Stimulated activated CD8-positive, alpha-beta memory T cell treated with anti-CD3 and anti-CD28 coated beads, Interleukin-2, amount 100 ng/mL, for 1 hour (primary cell): ENCODE results near the gene MZT2B.
"Not testable (repeated sequence)": the region's sequence is repeated elsewhere in the genome, so short reads cannot be mapped to it uniquely, and the experiment has no call there.

ENCODE experiments used
- DNase-seq, 2 donors: peaks; one replicate each; pipeline ENCODE4 v3.0.0-alpha.2; 2020; ENCODE audit warnings: low read depth in 2 of 2

Gene MZT2B

GRCh38 chr2:130152816-130153595, 29.1 kb upstream of the MZT2B start:
- DNase-seq = no peak

- not testable (repeated sequence) for DNase-seq
Measured at GRCh38 chr2:130153721-130154422, 28.2 kb upstream of the MZT2B start.

GRCh38 chr2:130154423-130154770, 27.7 kb upstream of the MZT2B start:
- not testable (repeated sequence) for DNase-seq

- DNase-seq = no peak
Measured at GRCh38 chr2:130154773-130155765, 27.0 kb upstream of the MZT2B start.

GRCh38 chr2:130155956-130156623, 26.0 kb upstream of the MZT2B start:
- not testable (repeated sequence) for DNase-seq

GRCh38 chr2:130156624-130157004, 25.4 kb upstream of the MZT2B start:
- no peak for DNase-seq

- DNase-seq = not testable (repeated sequence)
Measured at GRCh38 chr2:130157354-130157753, 24.7 kb upstream of the MZT2B start.

- not testable (repeated sequence) for DNase-seq
Measured at GRCh38 chr2:130157825-130158514, 24.1 kb upstream of the MZT2B start.

- DNase-seq = no peak
Measured at GRCh38 chr2:130158631-130159030, 23.4 kb upstream of the MZT2B start.

GRCh38 chr2:130159376-130159775, 22.7 kb upstream of the MZT2B start:
- DNase-seq = not testable (repeated sequence)

- DNase-seq = no peak
Measured at GRCh38 chr2:130160131-130160530, 21.9 kb upstream of the MZT2B start.

GRCh38 chr2:130160838-130161705, 21.0 kb upstream of the MZT2B start:
- DNase-seq = not testable (repeated sequence)

GRCh38 chr2:130162486-130162885, 19.6 kb upstream of the MZT2B start:
- DNase-seq = not testable (repeated sequence)

- no peak for DNase-seq
Measured at GRCh38 chr2:130162968-130163367, 19.1 kb upstream of the MZT2B start.

- DNase-seq = no peak
Measured at GRCh38 chr2:130165293-130166016, 16.6 kb upstream of the MZT2B start.

- DNase-seq = not testable (repeated sequence)
Measured at GRCh38 chr2:130166611-130167010, 15.5 kb upstream of the MZT2B start.

GRCh38 chr2:130169163-130169562, 12.9 kb upstream of the MZT2B start:
- DNase-seq = not testable (repeated sequence)

- DNase-seq = no peak
Measured at GRCh38 chr2:130169896-130170295, 12.2 kb upstream of the MZT2B start.

- not testable (repeated sequence) for DNase-seq
Measured at GRCh38 chr2:130174866-130175265, 7.2 kb upstream of the MZT2B start.
